Lung (tissue), 12 donors: ENCODE measurements around the gene NUBP1. TPM values are rescaled to one million over a fixed set of nuclear protein-coding genes. Genes with fewer than 3 reads are reported as not detected.

Experiments used
- ATAC-seq: fragments of 200-7000 bp; cut with Tn5 transposase; one replicate; pipeline ENCODE4 v1.9.1; 2020; ENCODE audit warnings: moderate number of reproducible peaks; ENCODE audit not compliant: insufficient read depth, low FRiP score
- DNase-seq, 3 donors: peaks; one replicate each; pipeline ENCODE4 v3.0.0-alpha.2; 2013 to 2017
- H3K27ac ChIP-seq, 2 donors: one replicate each; pipeline ENCODE4 v1.5.1; 2013; ENCODE audit warnings: mild to moderate bottlenecking in 2 of 2, moderate library complexity in 2 of 2, control low read depth in 1 of 2, inconsistent platforms in 1 of 2, low read depth in 1 of 2, low read length in 1 of 2
- H3K27me3 ChIP-seq, 3 donors: one replicate each; pipeline ENCODE4 v1.5.1; 2013; ENCODE audit warnings: low read length in 2 of 3; ENCODE audit not compliant: control insufficient read depth in 3 of 3, insufficient read depth in 3 of 3
- H3K36me3 ChIP-seq, 4 donors: one replicate each; pipeline ENCODE4 v1.5.1; 2013; ENCODE audit warnings: low read length in 4 of 4, mild to moderate bottlenecking in 1 of 4, moderate library complexity in 1 of 4; ENCODE audit not compliant: control insufficient read depth in 4 of 4, insufficient read depth in 4 of 4
- H3K4me1 ChIP-seq, 5 donors: one replicate each; pipeline ENCODE4 v1.5.1; 2013; ENCODE audit warnings: low read length in 5 of 5, mild to moderate bottlenecking in 2 of 5, moderate library complexity in 1 of 5; ENCODE audit not compliant: control insufficient read depth in 5 of 5, insufficient read depth in 5 of 5
- H3K4me3 ChIP-seq: one replicate; pipeline ENCODE4 v1.5.1; 2013; ENCODE audit warnings: mild to moderate bottlenecking, control low read depth, moderate library complexity
- H3K9ac ChIP-seq, 2 donors: one replicate each; pipeline ENCODE4 v1.5.1; 2013; ENCODE audit warnings: low read length in 2 of 2, control low read depth in 1 of 2; ENCODE audit not compliant: insufficient read depth in 1 of 2
- H3K9me3 ChIP-seq, 4 donors: one replicate each; pipeline ENCODE4 v1.5.1; 2013; ENCODE audit warnings: low read length in 3 of 4, mild to moderate bottlenecking in 1 of 4, moderate library complexity in 1 of 4; ENCODE audit not compliant: control insufficient read depth in 4 of 4, insufficient read depth in 3 of 4
- WGBS, 2 donors: extraction: QIAGEN DNeasy Blood & Tissue Kit; methylation state at CpG; one replicate each; pipeline ENCODE4 v1.1.7; 2013; 5-methylcytosine and 5-hydroxymethylcytosine counted together
- polyA plus RNA-seq, 2 donors: library from polyadenylated mRNA; stranded (reverse); fragments of 200-250 nt; gene quantifications; one replicate each; pipeline ENCODE4 v1.2.1, GENCODE V29; 2013
- total RNA-seq, 2 donors: library from RNA; depleted of rRNA in 1 of 2; stranded (reverse); fragments of >200 nt in 1 of 2; gene quantifications; one replicate each; pipeline ENCODE4 v1.2.1, GENCODE V29; 2014 to 2021
- TF ChIP-seq, protein P1 (sequence below): IDR thresholded peaks from 2 replicates; pipeline ENCODE4 v1.5.1; 2012; ENCODE audit warnings: mild to moderate bottlenecking; ENCODE audit errors: control extremely low read depth, extremely low read depth
- donor health status: control.
- donor health status: control.
- donor health status: Bipolar disorder and iron deficiency.
- donor health status: healthy.
- donor health status: DM: yes; HTN: yes; CAD: no.

The NUBP1 gene
- total and polyA plus RNA-seq, 4 donors: 28.4 to 44.2 (median 41.1) TPM

DNA sequence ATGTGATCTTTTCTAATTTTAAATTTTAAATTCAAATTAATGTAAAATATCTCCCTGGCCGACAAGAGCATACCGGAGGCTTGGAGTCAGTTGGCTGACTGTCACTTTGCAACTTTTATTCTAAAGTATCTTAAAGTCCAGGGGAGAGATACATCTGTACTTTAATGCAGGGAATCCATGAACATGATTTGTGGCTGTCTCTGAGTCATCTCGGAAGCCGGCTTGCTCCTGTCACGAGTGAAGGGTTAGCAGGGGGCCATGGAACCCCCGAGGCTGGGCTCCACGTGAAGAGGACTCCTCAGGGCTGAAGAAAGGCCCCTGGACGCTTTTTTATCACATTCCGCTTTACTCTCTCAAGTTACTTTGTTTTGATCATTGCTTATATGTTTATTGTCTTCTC lies 61.7 kb downstream of the NUBP1 start:
- Histone ChIP-seq H3K4me3 (no peak overlapping the region), H3K9ac (no peak overlapping the region), H3K27ac (no peak overlapping the region), H3K36me3 (peaks cover 0 to 2% (median 0%) of the 10 kb centered on the region in 4 donors), H3K9me3 (no peaks in the 10 kb centered on the region), H3K4me1 (peaks cover 0 to 3% (median 0%) of the 10 kb centered on the region in 5 donors), H3K27me3 (no peaks in the 10 kb centered on the region)
- ATAC-seq (no peak), DNase-seq (no peak)
- WGBS, 2 donors: 88% methylated on average over 9 of the region's 9 CpGs
- TF ChIP-seq, protein P1, sequence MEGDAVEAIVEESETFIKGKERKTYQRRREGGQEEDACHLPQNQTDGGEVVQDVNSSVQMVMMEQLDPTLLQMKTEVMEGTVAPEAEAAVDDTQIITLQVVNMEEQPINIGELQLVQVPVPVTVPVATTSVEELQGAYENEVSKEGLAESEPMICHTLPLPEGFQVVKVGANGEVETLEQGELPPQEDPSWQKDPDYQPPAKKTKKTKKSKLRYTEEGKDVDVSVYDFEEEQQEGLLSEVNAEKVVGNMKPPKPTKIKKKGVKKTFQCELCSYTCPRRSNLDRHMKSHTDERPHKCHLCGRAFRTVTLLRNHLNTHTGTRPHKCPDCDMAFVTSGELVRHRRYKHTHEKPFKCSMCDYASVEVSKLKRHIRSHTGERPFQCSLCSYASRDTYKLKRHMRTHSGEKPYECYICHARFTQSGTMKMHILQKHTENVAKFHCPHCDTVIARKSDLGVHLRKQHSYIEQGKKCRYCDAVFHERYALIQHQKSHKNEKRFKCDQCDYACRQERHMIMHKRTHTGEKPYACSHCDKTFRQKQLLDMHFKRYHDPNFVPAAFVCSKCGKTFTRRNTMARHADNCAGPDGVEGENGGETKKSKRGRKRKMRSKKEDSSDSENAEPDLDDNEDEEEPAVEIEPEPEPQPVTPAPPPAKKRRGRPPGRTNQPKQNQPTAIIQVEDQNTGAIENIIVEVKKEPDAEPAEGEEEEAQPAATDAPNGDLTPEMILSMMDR: no peak

DNA sequence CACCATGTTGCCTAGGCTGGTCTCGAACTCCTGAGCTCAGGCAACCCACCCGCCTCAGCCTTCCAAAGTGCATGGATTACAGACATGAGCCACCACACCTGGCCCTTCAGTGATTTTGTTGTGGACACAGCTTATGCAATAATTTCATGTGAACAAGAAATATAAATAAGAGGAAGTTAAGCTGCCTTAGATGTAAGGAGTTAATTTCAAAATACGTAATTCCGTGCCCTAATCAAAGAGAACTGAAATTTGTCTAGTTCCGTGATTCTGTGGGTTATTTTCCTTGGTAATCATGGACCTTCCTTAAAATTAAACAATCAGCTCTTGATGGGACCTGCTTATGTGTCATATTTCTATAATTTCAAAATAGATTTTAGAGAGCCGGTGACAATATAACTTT lies 63.1 kb downstream of the NUBP1 start:
- peaks cover 0 to 2% (median 0%) of the 10 kb centered on the region in 4 donors for H3K36me3 ChIP-seq
- H3K27ac ChIP-seq: no peak overlapping the region
- 64 to 70% methylated on average over 6 of the region's 6 CpGs for WGBS, 2 donors
- H3K27me3 ChIP-seq: no peaks in the 10 kb centered on the region
- TF ChIP-seq, protein P1: no peak
- DNase-seq (no peak), ATAC-seq (no peak)
- H3K9me3 ChIP-seq: no peaks in the 10 kb centered on the region
- no peak overlapping the region for H3K9ac ChIP-seq
- peaks cover 0 to 3% (median 0%) of the 10 kb centered on the region in 5 donors for H3K4me1 ChIP-seq
- no peak overlapping the region for H3K4me3 ChIP-seq

DNA sequence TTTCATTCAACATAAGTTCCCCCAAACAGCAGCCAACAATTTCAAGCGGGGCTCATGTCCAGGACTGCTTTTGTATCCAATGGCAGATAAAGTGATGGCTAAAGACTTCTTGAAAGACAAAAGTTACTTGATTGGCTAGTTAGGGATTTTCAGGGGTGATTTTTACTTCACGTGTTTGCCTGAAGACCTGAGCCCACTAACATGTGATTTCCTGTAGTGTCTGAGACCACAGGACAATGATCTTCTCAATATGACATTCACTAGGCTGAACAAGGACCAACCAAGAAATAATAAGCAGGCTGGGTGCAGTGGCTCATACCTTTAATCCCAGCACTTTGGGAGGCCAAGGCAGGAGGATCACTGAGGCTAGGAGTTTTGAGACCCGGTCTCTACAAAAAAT lies 64.6 kb downstream of the NUBP1 start:
- Histone ChIP-seq H3K36me3 (peaks cover 0 to 2% (median 0%) of the 10 kb centered on the region in 4 donors), H3K27me3 (no peaks in the 10 kb centered on the region), H3K4me3 (no peak overlapping the region), H3K9me3 (no peaks in the 10 kb centered on the region), H3K9ac (no peak overlapping the region), H3K4me1 (peaks cover 0 to 3% (median 0%) of the 10 kb centered on the region in 5 donors), H3K27ac (no peak overlapping the region)
- DNase-seq (no peak), ATAC-seq (no peak)
- TF ChIP-seq, protein P1: no peak
- WGBS, 2 donors: 72 to 82% methylated on average over 3 of the region's 3 CpGs

DNA sequence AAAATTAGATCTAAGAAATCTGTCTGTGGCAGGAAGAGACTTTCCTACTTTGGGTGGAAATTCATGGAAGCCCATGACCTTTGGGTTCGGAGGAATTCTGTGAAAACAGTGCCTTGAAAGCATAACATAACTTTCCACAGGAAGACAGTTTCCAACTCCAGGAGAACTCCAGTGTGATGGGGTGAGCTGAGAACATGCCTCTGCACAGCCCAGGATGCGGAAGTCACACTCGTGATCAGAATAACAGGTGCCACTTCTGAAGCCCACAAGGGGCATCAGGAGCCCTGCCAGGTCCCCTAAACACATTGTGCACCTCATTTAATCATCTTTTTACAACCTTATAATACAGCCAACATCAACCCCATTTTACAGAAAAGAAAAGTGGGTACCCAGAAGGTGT lies 65.2 kb downstream of the NUBP1 start:
- H3K9me3 ChIP-seq: no peaks in the 10 kb centered on the region
- peaks cover 0 to 3% (median 0%) of the 10 kb centered on the region in 5 donors for H3K4me1 ChIP-seq
- 86 to 97% methylated on average over 3 of the region's 3 CpGs for WGBS, 2 donors
- no peaks in the 10 kb centered on the region for H3K27me3 ChIP-seq
- no peak overlapping the region for H3K27ac ChIP-seq
- peaks cover 0 to 2% (median 0%) of the 10 kb centered on the region in 4 donors for H3K36me3 ChIP-seq
- H3K9ac ChIP-seq: no peak overlapping the region
- ATAC-seq (no peak), DNase-seq (no peak)
- no peak overlapping the region for H3K4me3 ChIP-seq
- TF ChIP-seq, protein P1: no peak
